HepG2 (cell line): Measurements from ENCODE around the gene RIPOR3. TPM values are rescaled to one million over a fixed set of nuclear protein-coding genes. Genes with fewer than 3 reads are reported as not detected.

Experiments used
- ARID3A ChIP-seq: IDR thresholded peaks from 2 replicates; pipeline ENCODE4 v1.6.1; 2012; ENCODE audit warnings: low read depth, low read length, improper control_type of control experiment
- DR1 ChIP-seq: sonication (generic); formaldehyde crosslinking; IDR thresholded peaks from 2 replicates; pipeline ENCODE4 v1.8.0; 2021; ENCODE audit warnings: mild to moderate bottlenecking, missing genetic modification reagents, inconsistent platforms
- GABPB1 ChIP-seq: IDR thresholded peaks from 2 replicates; pipeline ENCODE4 v1.6.1; 2016; ENCODE audit warnings: mild to moderate bottlenecking, missing genetic modification reagents, moderate library complexity, missing compliant biosample characterization
- HDAC6 ChIP-seq: fragments of 200-600 bp; sonication (generic); IDR thresholded peaks from 2 replicates; pipeline ENCODE4 v1.7.0; 2017; ENCODE audit warnings: mild to moderate bottlenecking, antibody characterized with exemption, low read length, low read depth
- HNRNPL ChIP-seq: fragments of 200-400 bp; formaldehyde crosslinking; IDR thresholded peaks from 2 replicates; pipeline ENCODE4 v1.6.1; 2017; ENCODE audit warnings: mild to moderate bottlenecking, low read depth, low read length
- JUNB ChIP-seq: sonication (generic); formaldehyde crosslinking; IDR thresholded peaks from 2 replicates; pipeline ENCODE4 v1.8.0; 2022; ENCODE audit warnings: missing genetic modification reagents, mild to moderate bottlenecking, borderline replicate concordance
- MTF2 ChIP-seq: sonication (generic); formaldehyde crosslinking; IDR thresholded peaks from 2 replicates; pipeline ENCODE4 v1.5.0; 2020; ENCODE audit warnings: missing genetic modification reagents, borderline replicate concordance
- MZF1 ChIP-seq: sonication (generic); formaldehyde crosslinking; IDR thresholded peaks from 2 replicates; pipeline ENCODE4 v1.8.1; 2023; ENCODE audit warnings: mild to moderate bottlenecking, missing genetic modification reagents, borderline replicate concordance
- NFE2L1 ChIP-seq: sonication (generic); formaldehyde crosslinking; IDR thresholded peaks from 2 replicates; pipeline ENCODE4 v1.4.0; 2020; ENCODE audit warnings: missing genetic modification reagents, mild to moderate bottlenecking, borderline replicate concordance
- NR2F6 ChIP-seq, 2 experiments: IDR thresholded peaks; 2 replicates each; pipeline ENCODE4 v1.6.1; 2016; ENCODE audit warnings: antibody characterized with exemption in 1 of 2, mild to moderate bottlenecking in 1 of 2
- PHF21A ChIP-seq: sonication (generic); formaldehyde crosslinking; IDR thresholded peaks from 2 replicates; pipeline ENCODE4 v1.5.0; 2020; ENCODE audit warnings: mild to moderate bottlenecking, missing genetic modification reagents
- RAD21 ChIP-seq: fragments of 450-650 bp; formaldehyde crosslinking; IDR thresholded peaks from 2 replicates; pipeline ENCODE4 v1.5.0; 2020; ENCODE audit warnings: mild to moderate bottlenecking
- SRF ChIP-seq: IDR thresholded peaks from 2 replicates; pipeline ENCODE4 v1.6.1; 2011; ENCODE audit warnings: mild to moderate bottlenecking, low read depth, low read length, moderate library complexity
- SRSF1 ChIP-seq: fragments of 200-400 bp; formaldehyde crosslinking; optimal IDR thresholded peaks from 2 replicates; pipeline ENCODE3; 2017; ENCODE audit warnings: mild to moderate bottlenecking, low read depth, low read length, moderate library complexity
- SRY ChIP-seq: sonication (generic); formaldehyde crosslinking; IDR thresholded peaks from 2 replicates; pipeline ENCODE4 v1.8.0; 2022; ENCODE audit warnings: mild to moderate bottlenecking, missing genetic modification reagents
- TCF7 ChIP-seq: sonication (generic); IDR thresholded peaks from 2 replicates; pipeline ENCODE4 v1.6.1; 2016; ENCODE audit warnings: antibody characterized with exemption, low read depth
- THYN1 ChIP-seq: sonication (generic); formaldehyde crosslinking; IDR thresholded peaks from 2 replicates; pipeline ENCODE4 v1.8.1; 2023; ENCODE audit warnings: low read depth, mild to moderate bottlenecking, moderate library complexity, missing genetic modification reagents, borderline replicate concordance
- ZBTB10 ChIP-seq: sonication (generic); formaldehyde crosslinking; IDR thresholded peaks from 2 replicates; pipeline ENCODE4 v1.4.0; 2020; ENCODE audit warnings: missing genetic modification reagents, borderline replicate concordance
- ZBTB46 ChIP-seq: sonication (generic); formaldehyde crosslinking; IDR thresholded peaks from 2 replicates; pipeline ENCODE4 v1.4.0; 2020; ENCODE audit warnings: mild to moderate bottlenecking, missing genetic modification reagents, borderline replicate concordance
- ZNF20 ChIP-seq: sonication (generic); formaldehyde crosslinking; IDR thresholded peaks from 2 replicates; pipeline ENCODE4 v1.4.0; 2020; ENCODE audit warnings: mild to moderate bottlenecking, moderate library complexity, missing genetic modification reagents
- ZNF24 ChIP-seq: fragments of 450-650 bp; IDR thresholded peaks from 2 replicates; pipeline ENCODE4 v1.6.1; 2017; ENCODE audit warnings: antibody characterized with exemption, mild to moderate bottlenecking
- ZNF33A ChIP-seq: sonication (generic); formaldehyde crosslinking; IDR thresholded peaks from 2 replicates; pipeline ENCODE4 v1.5.1; 2020; ENCODE audit warnings: missing genetic modification reagents, mild to moderate bottlenecking, moderate library complexity, borderline replicate concordance
- ZNF547 ChIP-seq: sonication (generic); formaldehyde crosslinking; IDR thresholded peaks from 2 replicates; pipeline ENCODE4 v1.5.1; 2020; ENCODE audit warnings: mild to moderate bottlenecking, missing genetic modification reagents
- polyA plus RNA-seq, 8 experiments: library from polyadenylated mRNA; depleted of rRNA in 3 of 8; stranded (reverse) in 7 of 8; unstranded in 1 of 8; fragments of >200 nt; fragmentation: Illumina TruSeq in 4 of 8; extraction: Trizol in 4 of 8; gene quantifications; 2 replicates each; pipeline versions ENCODE4 v1.2.1 to v1.2.3, GENCODE V29; 2011 to 2016; ENCODE audit warnings: low read depth in 4 of 8, missing spikeins in 1 of 8, mixed read lengths in 1 of 8; ENCODE audit not compliant: insufficient read depth in 1 of 8
- total RNA-seq, 5 experiments: library from RNA; depleted of rRNA; stranded (reverse); fragments of >200 nt; fragmentation: Illumina TruSeq; extraction: Trizol; gene quantifications; 2 replicates each; pipeline ENCODE4 v1.2.3, GENCODE V29; 2016; ENCODE audit warnings: low read depth in 1 of 5

The RIPOR3 gene
- total and polyA plus RNA-seq, 2 of the 13 experiments (the other 11 are each of a cell fraction or from before 2014, with no cell fraction given): 0.18 TPM; not detected in 1

GRCh38 chr20:50729901-50730764, 38.8 kb upstream of the RIPOR3 start (continued):
- TF ChIP-seq NR2F6 (IDR thresholded peaks at IDR 0.05): no peak
- TF ChIP-seq NR2F6 (CRISPR knock-in tag; IDR thresholded peaks at IDR 0.05): no peak
- peak; percentile 49; the same call in 1 of the 2 replicates for TF ChIP-seq HNRNPL
- TF ChIP-seq SRSF1: no peak
- TF ChIP-seq HDAC6: no peak
- no peak for TF ChIP-seq RAD21 (CRISPR knock-in tag)
- no peak for TF ChIP-seq TCF7
- TF ChIP-seq DR1 (CRISPR knock-in tag): no peak
- TF ChIP-seq ZNF20 (CRISPR knock-in tag): no peak
- no peak for TF ChIP-seq MTF2 (CRISPR knock-in tag)
- TF ChIP-seq THYN1 (CRISPR knock-in tag): no peak
- TF ChIP-seq JUNB (CRISPR knock-in tag): no peak
- no peak for TF ChIP-seq MZF1 (CRISPR knock-in tag)
- TF ChIP-seq ZNF24: no peak
- peak; percentile 78; the same call in 1 of the 2 replicates for TF ChIP-seq ZNF33A (CRISPR knock-in tag)
- peak; percentile 50; the same call in 1 of the 2 replicates for TF ChIP-seq ZNF547 (CRISPR knock-in tag)
- 0 out of 2 replicates have a peak, but pooled peaks have one; percentile 87 for TF ChIP-seq ZBTB46 (CRISPR knock-in tag)
- TF ChIP-seq SRY (CRISPR knock-in tag): no peak
- TF ChIP-seq PHF21A: 0 out of 2 replicates have a peak, but pooled peaks have one; percentile 30
- no peak for TF ChIP-seq ZBTB10 (CRISPR knock-in tag)
- no peak for TF ChIP-seq NFE2L1 (CRISPR knock-in tag)
- no peak for TF ChIP-seq ARID3A
- no peak for TF ChIP-seq SRF
- no peak; the same call in 1 of the 2 replicates for TF ChIP-seq GABPB1
